ENCODE results near the gene COL7A1.

DNA sequence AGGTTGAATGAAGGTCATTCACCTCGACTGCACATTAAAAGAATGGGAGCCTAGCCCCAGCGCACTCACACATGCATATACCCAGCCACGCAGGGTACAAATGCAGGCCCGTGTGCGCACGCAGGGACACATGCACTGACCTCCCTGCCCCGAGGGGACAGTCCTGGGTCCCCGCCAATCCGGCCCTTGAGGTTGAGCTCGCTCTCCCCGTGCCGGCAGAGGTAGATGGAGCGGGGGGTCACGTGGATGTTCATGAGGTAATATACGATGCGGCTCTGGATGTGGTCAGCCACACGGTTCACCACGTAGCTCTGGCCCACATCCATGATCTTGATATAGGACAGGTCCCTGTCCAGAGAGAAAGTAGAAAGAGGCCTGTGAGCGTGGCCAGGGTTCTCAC is 59.0 kb downstream of the COL7A1 start:
- TF ChIP-seq CTCF (IDR thresholded peaks at IDR 0.05; ENCODE audit: low read depth, low read length) (no peak), EZH2phosphoT487 (IDR thresholded peaks at IDR 0.05; ENCODE audit: low read depth) (no peak)

All from OCI-LY3 (cell line).